DOHH2 (cell line): Measurements from ENCODE around the gene ATP8A2.

Experiments
- H3F3A ChIP-seq: fragments of 200-600 bp; sonication (generic), shearing (Covaris generic); 2 replicates; pipeline ENCODE4 v1.6.0; 2016; ENCODE audit warnings: antibody characterized with exemption, mild to moderate bottlenecking; ENCODE audit not compliant: control insufficient read depth, insufficient read depth
- H3K27ac ChIP-seq: fragments of 200-600 bp; sonication (generic); 2 replicates; pipeline ENCODE4 v1.5.1; 2014; ENCODE audit warnings: low read depth, mild to moderate bottlenecking, low read length, moderate library complexity
- H3K27me3 ChIP-seq: fragments of 200-600 bp; sonication (generic); 2 replicates; pipeline ENCODE4 v1.6.1; 2014; ENCODE audit warnings: mild to moderate bottlenecking, low read length, mixed read lengths; ENCODE audit not compliant: control insufficient read depth
- H3K36me3 ChIP-seq: fragments of 200-600 bp; sonication (generic); 2 replicates; pipeline ENCODE4 v1.6.1; 2014; ENCODE audit warnings: mild to moderate bottlenecking, low read length, moderate library complexity, mixed read lengths; ENCODE audit not compliant: control insufficient read depth
- H3K4me1 ChIP-seq: fragments of 200-600 bp; sonication (generic); 2 replicates; pipeline ENCODE4 v1.6.1; 2014; ENCODE audit warnings: mild to moderate bottlenecking, low read length, mixed read lengths; ENCODE audit not compliant: control insufficient read depth
- H3K4me2 ChIP-seq: fragments of 200-600 bp; sonication (generic); 2 replicates; pipeline ENCODE4 v1.6.0; 2014; ENCODE audit warnings: mild to moderate bottlenecking, low read length, moderate library complexity
- H3K4me3 ChIP-seq: fragments of 200-600 bp; sonication (generic); 2 replicates; pipeline ENCODE4 v1.5.1; 2014; ENCODE audit warnings: mild to moderate bottlenecking, low read length, mixed read lengths
- H3K79me2 ChIP-seq: fragments of 200-600 bp; sonication (generic); 2 replicates; pipeline ENCODE4 v1.6.1; 2014; ENCODE audit warnings: mild to moderate bottlenecking, low read length, mixed read lengths; ENCODE audit not compliant: control insufficient read depth
- H3K9me2 ChIP-seq: fragments of 200-600 bp; sonication (generic); replicated peaks from 2 replicates; pipeline ENCODE4 v1.6.1; 2014; ENCODE audit warnings: mild to moderate bottlenecking, low read length, mixed read lengths; ENCODE audit not compliant: control insufficient read depth
- H3K9me3 ChIP-seq: fragments of 200-600 bp; sonication (generic); 2 replicates; pipeline ENCODE4 v1.6.1; 2014; ENCODE audit warnings: antibody characterized with exemption, low read length, mixed read lengths; ENCODE audit not compliant: control insufficient read depth, insufficient read depth
- H4K20me1 ChIP-seq: fragments of 200-600 bp; sonication (generic); 2 replicates; pipeline ENCODE4 v1.6.0; 2014; ENCODE audit warnings: low read depth, mild to moderate bottlenecking, antibody characterized with exemption, low read length, moderate library complexity; ENCODE audit not compliant: control insufficient read depth, insufficient read depth
- CTCF ChIP-seq: fragments of 200-600 bp; sonication (generic); IDR thresholded peaks from one replicate; pipeline ENCODE4 v1.5.1; 2014; ENCODE audit warnings: antibody characterized with exemption, mild to moderate bottlenecking, low read depth, low read length; ENCODE audit not compliant: poor library complexity, severe bottlenecking
- EZH2phosphoT487 ChIP-seq: fragments of 200-600 bp; sonication (generic); IDR thresholded peaks from 2 replicates; pipeline ENCODE4 v1.6.1; 2017; ENCODE audit warnings: borderline replicate concordance, mild to moderate bottlenecking, antibody characterized with exemption, low read length, moderate library complexity, mixed read lengths

The ATP8A2 gene

GRCh38 chr13:25684491-25684890 lies 312.7 kb downstream of the ATP8A2 start:
- Histone ChIP-seq H3F3A (no peaks in the 10 kb centered on the region), H3K9me2 (no peaks in the 10 kb centered on the region), H3K36me3 (no peaks in the 10 kb centered on the region), H3K9me3 (no peaks in the 10 kb centered on the region), H3K27me3 (no peaks in the 10 kb centered on the region), H4K20me1 (no peaks in the 10 kb centered on the region), H3K4me2 (no peak overlapping the region), H3K4me3 (no peak overlapping the region), H3K4me1 (no peaks in the 10 kb centered on the region), H3K79me2 (no peaks in the 10 kb centered on the region), H3K27ac (no peak overlapping the region)
- no peak for TF ChIP-seq EZH2phosphoT487
- TF ChIP-seq CTCF = no peak

DNA sequence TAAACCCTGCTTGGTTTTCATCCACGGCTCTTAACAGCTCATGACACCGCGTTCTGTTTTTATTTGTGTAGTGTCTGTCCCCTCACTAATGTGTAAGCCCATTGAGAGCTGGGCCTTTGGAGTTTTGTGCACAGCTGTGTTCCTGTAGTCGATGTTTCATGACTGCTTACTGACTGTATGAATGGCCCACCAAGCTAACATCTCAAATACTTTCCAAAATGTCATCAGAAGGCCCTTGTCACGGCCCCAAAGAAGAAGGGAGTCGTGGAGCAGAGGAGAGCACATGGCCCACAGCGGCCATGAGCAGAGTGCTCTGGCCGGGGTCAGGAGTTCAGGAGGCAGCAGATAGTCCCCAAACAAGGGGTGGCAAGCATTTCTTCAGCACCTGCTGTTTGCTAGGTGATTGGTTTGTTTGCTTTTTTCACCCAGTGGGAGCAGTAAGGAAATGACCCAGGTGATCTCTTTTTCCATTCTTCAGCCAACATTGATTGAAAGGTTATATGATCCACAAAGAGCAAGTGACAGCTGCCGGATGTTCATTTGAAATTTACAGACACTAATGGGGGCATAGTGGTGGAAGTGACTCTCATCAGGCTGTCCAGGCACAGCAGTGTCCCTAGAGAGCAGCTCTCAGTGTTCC lies 315.2 kb downstream of the ATP8A2 start:
- no peak for TF ChIP-seq CTCF
- Histone ChIP-seq H3K9me2 (no peaks in the 10 kb centered on the region), H4K20me1 (no peaks in the 10 kb centered on the region), H3K27ac (no peak overlapping the region), H3K4me3 (no peak overlapping the region), H3K4me2 (no peak overlapping the region), H3K9me3 (no peaks in the 10 kb centered on the region), H3K79me2 (no peaks in the 10 kb centered on the region), H3K4me1 (no peaks in the 10 kb centered on the region), H3K27me3 (no peaks in the 10 kb centered on the region), H3K36me3 (no peaks in the 10 kb centered on the region), H3F3A (no peaks in the 10 kb centered on the region)

GRCh38 chr13:25687471-25688225 lies 315.9 kb downstream of the ATP8A2 start:
- Histone ChIP-seq H3K4me3 (no peak overlapping the region), H3K4me2 (no peak overlapping the region), H3K36me3 (no peaks in the 10 kb centered on the region), H3K9me3 (no peaks in the 10 kb centered on the region), H3K27ac (no peak overlapping the region), H3F3A (no peaks in the 10 kb centered on the region), H3K79me2 (no peaks in the 10 kb centered on the region), H3K4me1 (no peaks in the 10 kb centered on the region), H4K20me1 (no peaks in the 10 kb centered on the region), H3K27me3 (no peaks in the 10 kb centered on the region), H3K9me2 (no peaks in the 10 kb centered on the region)
- TF ChIP-seq EZH2phosphoT487 = no peak
- TF ChIP-seq CTCF = no peak
